IMR-90 (cell line): ENCODE data around the gene FLT1.

Source experiments
- CTCF ChIP-seq: conservative IDR thresholded peaks from 2 replicates; pipeline ENCODE4 v1.5.1; 2012; ENCODE audit warnings: mild to moderate bottlenecking, low read depth, low read length, improper control_type of control experiment
- ELK1 ChIP-seq: fragments of 150-350 bp; IDR thresholded peaks from 2 replicates; pipeline ENCODE4 v1.6.1; 2016; ENCODE audit warnings: low read depth, mild to moderate bottlenecking, low read length, moderate library complexity, borderline replicate concordance
- FOS ChIP-seq: fragments of 150-350 bp; IDR thresholded peaks from 2 replicates; pipeline ENCODE4 v1.6.1; 2016; ENCODE audit warnings: low read depth, low read length
- MAFK ChIP-seq: IDR thresholded peaks from 2 replicates; pipeline ENCODE4 v1.6.1; 2012; ENCODE audit warnings: low read depth, low read length, improper control_type of control experiment
- MXI1 ChIP-seq: IDR thresholded peaks from 2 replicates; pipeline ENCODE4 v1.6.1; 2012; ENCODE audit warnings: low read depth, mild to moderate bottlenecking, low read length, moderate library complexity, borderline replicate concordance
- NFE2L2 ChIP-seq: fragments of 150-350 bp; IDR thresholded peaks from 2 replicates; pipeline ENCODE4 v1.6.1; 2016; ENCODE audit warnings: low read depth, mild to moderate bottlenecking, low read length
- POLR2A ChIP-seq: IDR thresholded peaks from 2 replicates; pipeline ENCODE4 v1.6.1; 2012; ENCODE audit warnings: mild to moderate bottlenecking, low read depth, low read length

- TF ChIP-seq ELK1: no peak
- no peak for TF ChIP-seq CTCF
- TF ChIP-seq MXI1: no peak
- TF ChIP-seq FOS: no peak
- TF ChIP-seq NFE2L2: no peak
- no peak for TF ChIP-seq POLR2A
- TF ChIP-seq MAFK: no peak
Measured at GRCh38 chr13:28455580-28456194, 39.2 kb downstream of the FLT1 start.
